ENCODE results near the gene TRIP13.

TRIP13 gene

DNA sequence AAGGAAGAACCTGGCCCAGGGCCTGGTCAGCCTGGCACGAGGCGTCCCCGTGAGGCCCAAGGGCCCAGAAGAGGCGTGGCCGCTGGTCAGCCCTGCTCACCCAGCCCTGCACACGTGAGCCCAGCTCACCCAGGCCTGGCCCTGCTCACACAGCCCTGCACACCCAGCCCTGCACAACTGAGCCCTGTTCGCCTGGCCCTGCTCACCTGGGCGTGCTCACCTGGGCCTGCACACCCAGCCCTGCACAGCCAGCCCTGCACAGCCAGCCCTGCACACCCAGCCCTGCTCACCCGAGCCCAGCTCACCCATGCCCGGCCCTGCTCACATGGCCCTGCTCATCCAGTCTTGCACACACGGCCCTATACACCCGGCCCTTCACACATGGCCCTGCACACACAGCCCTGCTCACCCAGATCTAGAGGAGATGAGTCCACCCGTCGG is 44.0 kb upstream of the TRIP13 start:
- Histone ChIP-seq H3K27me3 (peaks cover 0 to 31% of the 10 kb centered on the region in 2 donors), H3K36me3 (peaks cover 0 to 4% (median 0%) of the 10 kb centered on the region in 3 donors), H3K4me1 (peaks cover 0 to 4% (median 0%) of the 10 kb centered on the region in 4 donors), H3K9me3 (no peaks in the 10 kb centered on the region), H3K4me3 (no peak overlapping the region), H3K27ac (no peak overlapping the region)
- intact Hi-C loops (cut with DNase I; ENCODE audit: low total_unique reads) = no loop called here
- TF ChIP-seq CTCF (IDR thresholded peaks at IDR 0.05) = no peak
- peak; percentile 9 to 55 for DNase-seq

DNA sequence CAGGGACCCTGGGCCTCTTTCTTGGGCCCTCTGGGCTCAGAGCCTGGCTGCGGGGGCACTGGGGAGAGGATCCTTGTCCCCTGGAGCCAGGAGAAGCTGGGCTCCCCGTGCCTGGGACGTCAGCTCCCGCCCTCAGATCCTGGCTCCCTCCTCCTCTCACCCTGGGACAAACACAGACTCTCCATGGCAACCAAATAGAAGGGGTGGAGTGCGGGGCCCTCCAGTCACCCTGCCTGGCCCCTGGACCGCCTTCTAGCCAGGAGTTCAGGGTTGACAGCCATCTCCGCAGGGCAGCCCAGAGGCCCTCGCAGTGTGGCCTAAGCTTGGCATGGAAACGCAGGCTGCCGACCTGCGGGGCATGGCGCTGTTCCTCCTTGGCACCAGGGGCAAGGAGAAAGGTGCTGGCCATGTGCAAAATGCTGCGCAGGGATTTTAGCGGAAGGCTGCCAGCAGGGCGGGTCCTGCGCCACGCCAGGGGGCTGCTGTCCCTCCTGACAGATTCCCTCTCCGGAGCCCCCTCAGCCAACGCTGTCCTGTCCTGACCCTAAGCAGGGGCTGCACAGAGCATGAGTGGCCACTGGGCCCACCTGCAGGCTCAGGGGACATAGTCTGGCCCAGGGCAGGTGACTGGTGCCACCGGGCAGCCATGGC is 42.9 kb upstream of the TRIP13 start:
- no peak for TF ChIP-seq CTCF (IDR thresholded peaks at IDR 0.05)
- H3K4me3 ChIP-seq = peak overlapping the region; percentile 6 to 9
- intact Hi-C loops (cut with DNase I; ENCODE audit: low total_unique reads) = no loop called here

GRCh38 chr5:850511-851006 is 42.1 kb upstream of the TRIP13 start, which contains the start of gene ZDHHC11:
ZDHHC11 (minus strand) TSS chr5:850986; CDS start chr5:850602, 384 bp downstream.
- DNase-seq = peak; percentile 17 to 63
- Histone ChIP-seq H3K4me3 (peak within 1 kb of the TSS; percentile 6 to 9), H3K4me1 (peaks cover 0 to 4% (median 0%) of the 10 kb centered on the region in 4 donors), H3K27me3 (peaks cover 0 to 47% of the 10 kb centered on the region in 2 donors), H3K27ac (no peak within 1 kb of the TSS), H3K36me3 (no peaks in the 10 kb centered on the region), H3K9me3 (no peaks in the 10 kb centered on the region)
- intact Hi-C loops (cut with DNase I; ENCODE audit: low total_unique reads) = no loop called here
- no peak for TF ChIP-seq CTCF (IDR thresholded peaks at IDR 0.05)

More for the DNA sequence above, 42.9 kb upstream of the TRIP13 start:
- DNase-seq = peak; percentile 13 to 60
- Histone ChIP-seq H3K4me1 (peaks cover 0 to 4% (median 0%) of the 10 kb centered on the region in 4 donors), H3K27ac (no peak overlapping the region), H3K9me3 (no peaks in the 10 kb centered on the region), H3K36me3 (no peaks in the 10 kb centered on the region), H3K27me3 (peaks cover 0 to 39% of the 10 kb centered on the region in 2 donors)

GRCh38 chr5:851076-851475 is 41.6 kb upstream of the TRIP13 start:
- H3K27ac ChIP-seq = no peak overlapping the region
- intact Hi-C loops (cut with DNase I; ENCODE audit: low total_unique reads) = no loop called here
- no peak overlapping the region for H3K4me3 ChIP-seq
- peaks cover 0 to 4% (median 0%) of the 10 kb centered on the region in 4 donors for H3K4me1 ChIP-seq
- H3K9me3 ChIP-seq = no peaks in the 10 kb centered on the region
- DNase-seq = peak; percentile 13 to 44
- TF ChIP-seq CTCF (IDR thresholded peaks at IDR 0.05) = no peak
- no peaks in the 10 kb centered on the region for H3K36me3 ChIP-seq
- H3K27me3 ChIP-seq = peaks cover 0 to 50% of the 10 kb centered on the region in 2 donors

GRCh38 chr5:851553-851952 is 41.1 kb upstream of the TRIP13 start:
- Histone ChIP-seq H3K36me3 (no peaks in the 10 kb centered on the region), H3K4me3 (no peak overlapping the region), H3K27me3 (peaks cover 0 to 50% of the 10 kb centered on the region in 2 donors), H3K27ac (no peak overlapping the region), H3K4me1 (peaks cover 0 to 4% (median 0%) of the 10 kb centered on the region in 4 donors), H3K9me3 (no peaks in the 10 kb centered on the region)
- TF ChIP-seq CTCF (IDR thresholded peaks at IDR 0.05) = no peak
- DNase-seq = peak; percentile 17 to 51
- intact Hi-C loops (cut with DNase I; ENCODE audit: low total_unique reads) = no loop called here

Measured in tibial artery (tissue), 4 donors.